K562 (cell line): ENCODE data around the gene PACSIN1.

Experiments
- BCLAF1 ChIP-seq, 2 experiments: fragments of 450-650 bp in 1 of 2; IDR thresholded peaks; 2 replicates each; pipeline ENCODE4 v1.6.1; 2011 to 2017; ENCODE audit warnings: low read depth in 2 of 2, antibody characterized with exemption in 1 of 2, borderline replicate concordance in 1 of 2, low read length in 1 of 2, mild to moderate bottlenecking in 1 of 2, mixed read lengths in 1 of 2; ENCODE audit not compliant: control insufficient read depth in 1 of 2
- BDP1 ChIP-seq: IDR thresholded peaks from 3 replicates; pipeline ENCODE4 v1.6.1; 2011; ENCODE audit not compliant: insufficient read length, insufficient read depth
- CEBPB ChIP-seq: fragments of 450-650 bp; IDR thresholded peaks from 2 replicates; pipeline ENCODE4 v1.6.1; 2016; ENCODE audit warnings: missing genetic modification characterization, missing compliant biosample characterization
- CTCF ChIP-seq, 3 experiments: IDR thresholded peaks in 2 of 3; conservative IDR thresholded peaks in 1 of 3; 2 replicates each; pipeline ENCODE4 v1.5.1; 2011 to 2012; ENCODE audit warnings: low read length in 3 of 3, mild to moderate bottlenecking in 3 of 3, control low read depth in 2 of 3, improper control_type of control experiment in 1 of 3, inconsistent platforms in 1 of 3, low read depth in 1 of 3, mixed read lengths in 1 of 3, moderate library complexity in 1 of 3; ENCODE audit not compliant: insufficient read depth in 2 of 3
- EP300 ChIP-seq: IDR thresholded peaks from 2 replicates; pipeline ENCODE4 v1.6.1; 2012; ENCODE audit warnings: low read length, improper control_type of control experiment
- POLR2A ChIP-seq: fragments of 450-650 bp; conservative IDR thresholded peaks from 2 replicates; pipeline ENCODE4 v1.6.1; 2016
- RFX7 ChIP-seq: fragments of 250-450 bp; sonication (Bioruptor Pico); IDR thresholded peaks from 2 replicates; pipeline ENCODE4 v1.5.1; 2021; ENCODE audit warnings: mild to moderate bottlenecking
- SREBF2 ChIP-seq: sonication (generic); formaldehyde crosslinking; IDR thresholded peaks from 2 replicates; pipeline ENCODE4 v1.4.0; 2020; ENCODE audit warnings: mild to moderate bottlenecking, missing genetic modification reagents
- TFAM ChIP-seq: fragments of 250-450 bp; sonication (Bioruptor Pico); conservative IDR thresholded peaks from 2 replicates; pipeline ENCODE4 v1.5.0; 2021; ENCODE audit warnings: mild to moderate bottlenecking, moderate library complexity
- ZNF174 ChIP-seq: fragments of 250-450 bp; sonication (Bioruptor Pico); IDR thresholded peaks from 2 replicates; pipeline ENCODE4 v1.4.0; 2020; ENCODE audit warnings: mild to moderate bottlenecking
- ZNF23 ChIP-seq: fragments of 250-450 bp; sonication (Bioruptor Pico); IDR thresholded peaks from 2 replicates; pipeline ENCODE4 v1.4.0; 2020; ENCODE audit warnings: mild to moderate bottlenecking
- ZNF274 ChIP-seq: IDR thresholded peaks from 2 replicates; pipeline ENCODE4 v1.6.1; 2011; ENCODE audit warnings: low read depth, mild to moderate bottlenecking, low read length, moderate library complexity, borderline replicate concordance
- TF ChIP-seq, protein P1 (sequence below): fragments of 450-650 bp; formaldehyde crosslinking; IDR thresholded peaks from 2 replicates; pipeline ENCODE4 v1.4.0; 2020; ENCODE audit warnings: mild to moderate bottlenecking, moderate library complexity
- TF ChIP-seq, protein P2 (sequence below): fragments of 450-650 bp; formaldehyde crosslinking; IDR thresholded peaks from 2 replicates; pipeline ENCODE4 v1.4.0; 2020; ENCODE audit warnings: mild to moderate bottlenecking

DNA sequence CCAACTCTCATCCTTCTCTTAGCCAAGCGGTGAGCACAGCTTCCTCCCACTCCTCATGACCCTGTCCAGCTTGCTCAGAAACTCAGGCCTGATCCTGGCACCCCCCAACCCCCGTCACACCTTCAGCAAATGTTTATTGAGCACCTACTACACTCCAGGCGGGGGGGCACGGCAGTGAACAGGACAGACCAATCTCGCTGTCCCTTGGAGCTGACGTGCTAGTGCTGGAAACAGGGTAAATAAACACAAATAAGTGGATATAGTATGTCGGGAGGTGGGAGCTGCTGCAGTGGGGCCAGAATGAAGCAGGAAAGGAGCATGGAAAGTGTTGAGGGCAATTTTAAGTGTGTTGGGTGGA lies 97.6 kb downstream of the PACSIN1 start:
- TF ChIP-seq CEBPB (tag) (no peak), EP300 (no peak), ZNF174 (CRISPR knock-in tag) (no peak), POLR2A (no peak), TFAM (CRISPR knock-in tag) (no peak), ZNF23 (no peak), CTCF (IDR thresholded peaks at IDR 0.05 in 2 of 3, conservative IDR thresholded peaks at IDR 0.05 in 1 of 3; ENCODE audit: insufficient read depth in 2 of 3, low read depth in 1 of 3, low read length in 3 of 3) (no peak), ZNF274 (no peak), BCLAF1 (IDR thresholded peaks at IDR 0.05; ENCODE audit: borderline replicate concordance in 1 of 2, control insufficient read depth in 1 of 2, low read depth in 2 of 2, low read length in 1 of 2) (no peak), RFX7 (no peak), SREBF2 (CRISPR knock-in tag) (no peak), BDP1 (no peak)
- TF ChIP-seq, protein P1, sequence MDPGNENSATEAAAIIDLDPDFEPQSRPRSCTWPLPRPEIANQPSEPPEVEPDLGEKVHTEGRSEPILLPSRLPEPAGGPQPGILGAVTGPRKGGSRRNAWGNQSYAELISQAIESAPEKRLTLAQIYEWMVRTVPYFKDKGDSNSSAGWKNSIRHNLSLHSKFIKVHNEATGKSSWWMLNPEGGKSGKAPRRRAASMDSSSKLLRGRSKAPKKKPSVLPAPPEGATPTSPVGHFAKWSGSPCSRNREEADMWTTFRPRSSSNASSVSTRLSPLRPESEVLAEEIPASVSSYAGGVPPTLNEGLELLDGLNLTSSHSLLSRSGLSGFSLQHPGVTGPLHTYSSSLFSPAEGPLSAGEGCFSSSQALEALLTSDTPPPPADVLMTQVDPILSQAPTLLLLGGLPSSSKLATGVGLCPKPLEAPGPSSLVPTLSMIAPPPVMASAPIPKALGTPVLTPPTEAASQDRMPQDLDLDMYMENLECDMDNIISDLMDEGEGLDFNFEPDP (CRISPR knock-in tag): no peak
- TF ChIP-seq, protein P2, sequence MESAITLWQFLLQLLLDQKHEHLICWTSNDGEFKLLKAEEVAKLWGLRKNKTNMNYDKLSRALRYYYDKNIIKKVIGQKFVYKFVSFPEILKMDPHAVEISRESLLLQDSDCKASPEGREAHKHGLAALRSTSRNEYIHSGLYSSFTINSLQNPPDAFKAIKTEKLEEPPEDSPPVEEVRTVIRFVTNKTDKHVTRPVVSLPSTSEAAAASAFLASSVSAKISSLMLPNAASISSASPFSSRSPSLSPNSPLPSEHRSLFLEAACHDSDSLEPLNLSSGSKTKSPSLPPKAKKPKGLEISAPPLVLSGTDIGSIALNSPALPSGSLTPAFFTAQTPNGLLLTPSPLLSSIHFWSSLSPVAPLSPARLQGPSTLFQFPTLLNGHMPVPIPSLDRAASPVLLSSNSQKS (CRISPR knock-in tag): no peak
